ENCODE measurements around the gene LMNTD2.
"Not testable (repeated sequence)": the region's sequence is repeated elsewhere in the genome, so short reads cannot be mapped to it uniquely, and the experiment has no call there.

LMNTD2 gene

GRCh38 chr11:521177-521688 is 39.3 kb downstream of the LMNTD2 start:
- no peak overlapping the region for H3K4me3 ChIP-seq (ENCODE audit: low read depth, low read length)
- TF ChIP-seq, protein P1, sequence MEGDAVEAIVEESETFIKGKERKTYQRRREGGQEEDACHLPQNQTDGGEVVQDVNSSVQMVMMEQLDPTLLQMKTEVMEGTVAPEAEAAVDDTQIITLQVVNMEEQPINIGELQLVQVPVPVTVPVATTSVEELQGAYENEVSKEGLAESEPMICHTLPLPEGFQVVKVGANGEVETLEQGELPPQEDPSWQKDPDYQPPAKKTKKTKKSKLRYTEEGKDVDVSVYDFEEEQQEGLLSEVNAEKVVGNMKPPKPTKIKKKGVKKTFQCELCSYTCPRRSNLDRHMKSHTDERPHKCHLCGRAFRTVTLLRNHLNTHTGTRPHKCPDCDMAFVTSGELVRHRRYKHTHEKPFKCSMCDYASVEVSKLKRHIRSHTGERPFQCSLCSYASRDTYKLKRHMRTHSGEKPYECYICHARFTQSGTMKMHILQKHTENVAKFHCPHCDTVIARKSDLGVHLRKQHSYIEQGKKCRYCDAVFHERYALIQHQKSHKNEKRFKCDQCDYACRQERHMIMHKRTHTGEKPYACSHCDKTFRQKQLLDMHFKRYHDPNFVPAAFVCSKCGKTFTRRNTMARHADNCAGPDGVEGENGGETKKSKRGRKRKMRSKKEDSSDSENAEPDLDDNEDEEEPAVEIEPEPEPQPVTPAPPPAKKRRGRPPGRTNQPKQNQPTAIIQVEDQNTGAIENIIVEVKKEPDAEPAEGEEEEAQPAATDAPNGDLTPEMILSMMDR (conservative IDR thresholded peaks at IDR 0.05; ENCODE audit: low read depth, low read length): no peak
- no peak for DNase-seq (ENCODE audit: low read depth)

DNA sequence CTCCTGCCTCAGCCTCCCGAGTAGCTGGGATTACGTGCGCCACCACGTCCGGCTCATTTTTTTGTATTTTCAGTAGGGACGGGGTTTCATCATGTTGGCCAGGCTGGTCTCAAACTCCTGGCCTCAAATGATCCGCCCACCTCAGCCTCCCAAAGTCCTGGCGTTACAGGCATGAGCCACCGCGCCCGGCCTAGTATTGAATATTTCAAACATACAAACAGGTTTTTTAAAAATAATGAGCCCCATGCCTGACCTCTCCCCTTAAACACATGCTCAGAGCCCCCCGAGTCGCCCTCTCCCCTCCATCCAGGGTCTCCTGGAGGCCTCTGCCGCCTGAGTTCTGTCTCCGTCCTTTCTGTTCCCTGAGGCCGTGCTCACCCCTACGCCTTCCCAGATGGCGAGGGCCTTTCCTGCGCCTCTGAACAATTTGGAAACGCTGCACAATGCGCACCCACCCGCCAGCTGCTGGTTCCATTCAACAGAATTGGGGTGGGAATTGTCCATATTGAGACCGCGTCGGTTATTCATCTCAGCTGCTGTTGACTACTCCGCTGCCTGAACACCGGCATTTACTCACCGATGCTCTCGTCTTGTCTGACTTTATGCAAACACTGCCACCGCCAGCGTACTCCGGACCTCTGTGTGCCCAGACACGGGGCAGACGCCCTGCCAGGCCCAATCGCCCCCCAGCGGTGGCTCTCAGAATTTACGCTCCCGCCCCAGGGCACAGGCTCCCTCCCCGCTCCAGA is 39.9 kb downstream of the LMNTD2 start:
- H3K4me3 ChIP-seq (ENCODE audit: low read depth, low read length): no peak overlapping the region
- DNase-seq (ENCODE audit: low read depth): no peak
- TF ChIP-seq, protein P1 (conservative IDR thresholded peaks at IDR 0.05; ENCODE audit: low read depth, low read length): peak; percentile 34

DNA sequence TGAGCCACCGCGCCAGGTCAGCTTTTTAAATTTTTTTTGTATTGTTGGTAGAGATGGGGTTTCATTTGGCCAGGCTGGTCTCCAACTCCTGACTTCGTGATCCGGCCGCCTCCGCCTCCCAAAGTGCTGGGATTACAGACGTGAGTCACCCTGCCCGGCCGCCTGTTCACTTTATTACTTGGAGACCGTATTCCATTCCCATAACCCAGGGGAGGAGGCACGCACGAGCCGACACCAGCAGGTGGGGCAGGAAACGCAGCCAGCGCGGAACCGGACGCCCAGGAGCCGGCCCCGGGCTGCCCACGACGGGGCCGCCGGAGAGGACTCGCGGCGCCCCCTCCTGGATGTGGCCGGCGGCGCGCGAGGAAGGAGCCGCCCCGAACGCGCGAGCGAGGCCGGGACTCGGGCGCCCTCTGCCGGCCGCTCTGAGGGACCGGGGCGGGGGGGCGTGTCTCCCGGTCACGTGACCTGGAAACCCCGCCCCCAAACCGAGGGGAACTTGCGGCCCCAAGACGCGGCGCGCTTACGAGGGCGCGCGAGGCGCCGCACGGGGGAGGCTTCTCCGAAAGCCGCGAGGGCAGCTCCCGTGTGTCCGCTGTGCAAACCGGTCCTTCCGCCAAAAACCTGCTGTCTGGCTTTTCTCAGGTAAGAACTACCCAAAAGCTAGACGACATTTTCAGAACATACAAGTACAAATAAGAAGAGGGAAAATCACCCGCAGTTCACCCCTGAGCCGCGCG is 41.9 kb downstream of the LMNTD2 start:
- peak; percentile 91 for DNase-seq (ENCODE audit: low read depth)
- peak overlapping the region; percentile 38 for H3K4me3 ChIP-seq (ENCODE audit: low read depth, low read length)
- TF ChIP-seq, protein P1 (conservative IDR thresholded peaks at IDR 0.05; ENCODE audit: low read depth, low read length): peak; percentile 53

- not testable (repeated sequence) for H3K4me3 ChIP-seq (ENCODE audit: low read depth, low read length); DNase-seq (ENCODE audit: low read depth)
Measured at GRCh38 chr11:516918-517685, 43.4 kb downstream of the LMNTD2 start.

DNA sequence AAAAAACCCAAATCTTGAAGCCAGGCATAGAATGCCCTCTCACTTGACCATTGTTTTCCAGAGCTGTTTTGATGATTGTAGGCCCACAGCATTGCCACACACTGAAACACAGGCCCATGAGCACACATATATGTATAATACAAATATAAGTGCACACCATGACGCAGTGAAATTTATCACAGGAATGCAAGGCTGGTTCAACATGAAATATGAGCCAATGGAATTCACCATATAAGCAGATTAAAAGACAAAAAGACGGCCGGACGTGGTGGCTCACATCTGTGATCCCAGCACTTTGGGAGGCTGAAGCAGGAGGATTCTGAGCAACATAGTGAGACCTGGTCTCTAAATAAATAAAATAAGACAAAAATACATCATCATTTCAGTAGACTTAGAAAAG is 44.1 kb downstream of the LMNTD2 start:
- TF ChIP-seq, protein P1 (conservative IDR thresholded peaks at IDR 0.05; ENCODE audit: low read depth, low read length): no peak
- H3K4me3 ChIP-seq (ENCODE audit: low read depth, low read length): no peak overlapping the region
- no peak for DNase-seq (ENCODE audit: low read depth)

DNA sequence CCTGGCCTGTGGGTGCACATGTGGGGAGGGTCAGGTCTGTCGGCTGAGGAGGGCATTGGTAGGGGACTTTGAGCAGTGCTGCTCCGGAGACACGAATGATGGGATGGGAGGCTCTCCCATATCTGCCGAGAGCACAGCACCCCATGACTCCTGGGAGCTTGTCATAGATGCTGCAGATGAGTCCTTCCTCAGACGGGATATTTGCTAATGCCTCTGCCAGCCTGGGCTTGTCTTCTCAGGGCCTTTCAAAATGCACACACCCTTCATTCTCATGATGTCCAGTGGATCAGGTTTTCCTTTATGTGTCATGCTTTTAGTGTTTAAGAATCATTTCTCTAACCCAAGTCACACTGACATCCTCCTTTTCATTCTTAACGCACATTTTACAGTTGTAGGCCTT is 45.4 kb downstream of the LMNTD2 start:
- H3K4me3 ChIP-seq (ENCODE audit: low read depth, low read length): no peak overlapping the region
- no peak for DNase-seq (ENCODE audit: low read depth)
- TF ChIP-seq, protein P1 (conservative IDR thresholded peaks at IDR 0.05; ENCODE audit: low read depth, low read length): no peak

DNA sequence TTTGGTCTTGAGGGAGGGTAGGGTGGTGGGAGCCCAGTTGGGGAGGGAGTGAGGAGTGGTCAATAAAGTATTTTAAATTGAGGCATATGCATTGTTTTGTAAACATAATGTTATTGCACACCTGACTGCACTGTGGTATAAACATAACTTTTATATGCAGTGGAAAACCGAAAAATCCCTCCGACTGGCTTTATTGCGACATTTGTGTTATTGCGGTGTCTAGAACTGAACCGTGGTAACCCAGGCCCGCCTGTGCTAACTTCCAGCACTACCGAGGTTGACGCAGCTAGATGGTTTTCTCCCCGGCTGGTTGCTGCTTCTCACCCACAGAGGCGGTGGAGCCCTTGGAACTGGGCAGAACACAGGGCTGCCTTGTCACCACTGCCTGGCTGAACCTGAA is 45.9 kb downstream of the LMNTD2 start:
- DNase-seq (ENCODE audit: low read depth): no peak
- TF ChIP-seq, protein P1 (conservative IDR thresholded peaks at IDR 0.05; ENCODE audit: low read depth, low read length): no peak

More for the DNA sequence above, 45.9 kb downstream of the LMNTD2 start:
- no peak overlapping the region for H3K4me3 ChIP-seq (ENCODE audit: low read depth, low read length)

Data from choroid plexus epithelial cell (primary cell).